Measurements from ENCODE around the gene MDH2.
A peak's percentile ranks its signal among the peaks of the same experiment; 100 is the strongest.

The MDH2 gene

DNA sequence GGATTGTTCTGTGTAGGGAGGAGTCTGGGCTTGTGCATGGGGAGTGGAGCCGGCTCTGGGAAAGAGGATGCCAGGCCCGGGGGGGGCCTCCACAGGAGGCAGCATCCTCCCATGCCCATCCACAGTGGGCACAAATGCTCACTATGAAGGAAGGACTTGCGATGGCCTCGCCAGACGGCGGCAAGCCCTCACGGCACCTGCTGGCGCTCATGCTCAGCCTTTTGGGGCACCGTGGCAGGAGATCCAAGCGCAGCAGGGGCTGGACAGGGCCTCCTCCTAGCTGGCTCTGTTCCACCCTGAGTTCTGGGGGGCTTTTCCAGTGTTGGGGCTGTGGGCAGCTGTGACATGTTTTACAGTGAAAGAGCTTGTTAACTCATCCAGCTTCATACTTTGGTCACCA, 15.2 kb downstream of the MDH2 start:
- TF ChIP-seq ZBTB7A (IDR thresholded peaks at IDR 0.05; ENCODE audit: low read depth) (no peak), YY1 (IDR thresholded peaks at IDR 0.05; ENCODE audit: low read depth) (no peak), CREB1 (IDR thresholded peaks at IDR 0.05; ENCODE audit: low read depth) (no peak), NFIC (IDR thresholded peaks at IDR 0.05) (no peak), EGR1 (IDR thresholded peaks at IDR 0.05) (no peak), TAF1 (IDR thresholded peaks at IDR 0.05; ENCODE audit: low read depth) (no peak)
- TF ChIP-seq, protein P1, sequence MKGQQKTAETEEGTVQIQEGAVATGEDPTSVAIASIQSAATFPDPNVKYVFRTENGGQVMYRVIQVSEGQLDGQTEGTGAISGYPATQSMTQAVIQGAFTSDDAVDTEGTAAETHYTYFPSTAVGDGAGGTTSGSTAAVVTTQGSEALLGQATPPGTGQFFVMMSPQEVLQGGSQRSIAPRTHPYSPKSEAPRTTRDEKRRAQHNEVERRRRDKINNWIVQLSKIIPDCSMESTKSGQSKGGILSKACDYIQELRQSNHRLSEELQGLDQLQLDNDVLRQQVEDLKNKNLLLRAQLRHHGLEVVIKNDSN (IDR thresholded peaks at IDR 0.05) = no peak

DNA sequence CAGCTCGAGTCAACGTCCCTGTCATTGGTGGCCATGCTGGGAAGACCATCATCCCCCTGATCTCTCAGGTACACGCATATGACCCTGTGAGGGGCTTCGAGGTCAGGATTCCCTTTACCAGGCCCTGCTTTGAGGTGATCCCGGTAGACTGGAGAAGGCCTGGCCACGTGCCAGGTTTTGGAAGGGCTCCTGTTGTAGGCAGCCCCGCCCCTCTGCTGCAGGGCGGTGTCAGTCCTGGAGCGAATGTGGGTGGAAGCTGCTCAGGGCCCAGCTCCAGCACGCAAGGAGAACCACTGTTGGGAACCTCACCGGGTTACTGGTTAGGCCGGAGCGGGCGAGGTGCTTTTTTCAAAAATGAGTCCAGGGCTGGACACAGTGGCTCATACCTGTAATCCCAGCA, 15.6 kb downstream of the MDH2 start:
- TF ChIP-seq, protein P2, sequence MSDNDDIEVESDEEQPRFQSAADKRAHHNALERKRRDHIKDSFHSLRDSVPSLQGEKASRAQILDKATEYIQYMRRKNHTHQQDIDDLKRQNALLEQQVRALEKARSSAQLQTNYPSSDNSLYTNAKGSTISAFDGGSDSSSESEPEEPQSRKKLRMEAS (IDR thresholded peaks at IDR 0.05) = no peak
- TF ChIP-seq NFIC (IDR thresholded peaks at IDR 0.05) = peak; percentile 80
- TF ChIP-seq, protein P3, sequence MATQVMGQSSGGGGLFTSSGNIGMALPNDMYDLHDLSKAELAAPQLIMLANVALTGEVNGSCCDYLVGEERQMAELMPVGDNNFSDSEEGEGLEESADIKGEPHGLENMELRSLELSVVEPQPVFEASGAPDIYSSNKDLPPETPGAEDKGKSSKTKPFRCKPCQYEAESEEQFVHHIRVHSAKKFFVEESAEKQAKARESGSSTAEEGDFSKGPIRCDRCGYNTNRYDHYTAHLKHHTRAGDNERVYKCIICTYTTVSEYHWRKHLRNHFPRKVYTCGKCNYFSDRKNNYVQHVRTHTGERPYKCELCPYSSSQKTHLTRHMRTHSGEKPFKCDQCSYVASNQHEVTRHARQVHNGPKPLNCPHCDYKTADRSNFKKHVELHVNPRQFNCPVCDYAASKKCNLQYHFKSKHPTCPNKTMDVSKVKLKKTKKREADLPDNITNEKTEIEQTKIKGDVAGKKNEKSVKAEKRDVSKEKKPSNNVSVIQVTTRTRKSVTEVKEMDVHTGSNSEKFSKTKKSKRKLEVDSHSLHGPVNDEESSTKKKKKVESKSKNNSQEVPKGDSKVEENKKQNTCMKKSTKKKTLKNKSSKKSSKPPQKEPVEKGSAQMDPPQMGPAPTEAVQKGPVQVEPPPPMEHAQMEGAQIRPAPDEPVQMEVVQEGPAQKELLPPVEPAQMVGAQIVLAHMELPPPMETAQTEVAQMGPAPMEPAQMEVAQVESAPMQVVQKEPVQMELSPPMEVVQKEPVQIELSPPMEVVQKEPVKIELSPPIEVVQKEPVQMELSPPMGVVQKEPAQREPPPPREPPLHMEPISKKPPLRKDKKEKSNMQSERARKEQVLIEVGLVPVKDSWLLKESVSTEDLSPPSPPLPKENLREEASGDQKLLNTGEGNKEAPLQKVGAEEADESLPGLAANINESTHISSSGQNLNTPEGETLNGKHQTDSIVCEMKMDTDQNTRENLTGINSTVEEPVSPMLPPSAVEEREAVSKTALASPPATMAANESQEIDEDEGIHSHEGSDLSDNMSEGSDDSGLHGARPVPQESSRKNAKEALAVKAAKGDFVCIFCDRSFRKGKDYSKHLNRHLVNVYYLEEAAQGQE (IDR thresholded peaks at IDR 0.05; ENCODE audit: low read depth) = no peak
- no peak for TF ChIP-seq YY1 (IDR thresholded peaks at IDR 0.05; ENCODE audit: low read depth)
- no peak for TF ChIP-seq FOXM1 (IDR thresholded peaks at IDR 0.05; ENCODE audit: borderline replicate concordance, low read depth)
- no peak for TF ChIP-seq RAD21 (IDR thresholded peaks at IDR 0.05; ENCODE audit: low read depth)

DNA sequence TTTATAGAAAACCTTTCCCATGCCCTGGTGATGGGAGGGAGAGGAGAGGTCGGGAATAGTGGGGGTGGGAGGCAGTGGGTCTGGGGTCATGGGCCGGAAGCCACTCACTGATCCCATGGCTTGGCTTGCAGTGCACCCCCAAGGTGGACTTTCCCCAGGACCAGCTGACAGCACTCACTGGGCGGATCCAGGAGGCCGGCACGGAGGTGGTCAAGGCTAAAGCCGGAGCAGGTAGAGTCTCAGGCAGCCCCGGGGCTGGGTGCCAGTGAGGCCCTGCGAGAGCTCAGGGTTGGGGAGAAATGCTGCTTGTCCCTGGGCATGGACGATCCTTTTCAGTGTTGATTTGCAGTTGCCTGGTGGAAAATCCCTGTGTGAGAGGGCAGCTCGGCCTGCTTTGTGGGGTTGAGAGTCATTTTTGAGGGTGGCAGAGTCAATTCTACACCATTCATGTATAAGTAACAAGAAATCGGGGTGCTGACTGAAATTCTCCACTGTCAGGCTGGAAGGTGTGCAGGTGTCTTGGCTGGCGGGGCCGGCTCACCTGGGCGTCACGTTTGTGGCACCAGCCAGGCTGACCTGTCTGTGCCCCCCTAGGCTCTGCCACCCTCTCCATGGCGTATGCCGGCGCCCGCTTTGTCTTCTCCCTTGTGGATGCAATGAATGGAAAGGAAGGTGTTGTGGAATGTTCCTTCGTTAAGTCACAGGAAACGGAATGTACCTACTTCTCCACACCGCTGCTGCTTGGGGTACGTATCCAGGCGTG, 16.5 kb downstream of the MDH2 start:
- TF ChIP-seq NFIC (IDR thresholded peaks at IDR 0.05) (no peak), CEBPB (IDR thresholded peaks at IDR 0.05) (no peak), CREB1 (IDR thresholded peaks at IDR 0.05; ENCODE audit: low read depth) (no peak), EP300 (IDR thresholded peaks at IDR 0.05; ENCODE audit: borderline replicate concordance) (no peak), TAF1 (IDR thresholded peaks at IDR 0.05; ENCODE audit: low read depth) (no peak), ZBTB7A (IDR thresholded peaks at IDR 0.05; ENCODE audit: low read depth) (no peak), YY1 (IDR thresholded peaks at IDR 0.05; ENCODE audit: low read depth) (no peak), EGR1 (IDR thresholded peaks at IDR 0.05) (no peak), RAD21 (IDR thresholded peaks at IDR 0.05; ENCODE audit: low read depth) (no peak), FOXM1 (IDR thresholded peaks at IDR 0.05; ENCODE audit: borderline replicate concordance, low read depth) (no peak)
- TF ChIP-seq, protein P1 (IDR thresholded peaks at IDR 0.05) = no peak
- TF ChIP-seq, protein P3 (IDR thresholded peaks at IDR 0.05; ENCODE audit: low read depth) = no peak

DNA sequence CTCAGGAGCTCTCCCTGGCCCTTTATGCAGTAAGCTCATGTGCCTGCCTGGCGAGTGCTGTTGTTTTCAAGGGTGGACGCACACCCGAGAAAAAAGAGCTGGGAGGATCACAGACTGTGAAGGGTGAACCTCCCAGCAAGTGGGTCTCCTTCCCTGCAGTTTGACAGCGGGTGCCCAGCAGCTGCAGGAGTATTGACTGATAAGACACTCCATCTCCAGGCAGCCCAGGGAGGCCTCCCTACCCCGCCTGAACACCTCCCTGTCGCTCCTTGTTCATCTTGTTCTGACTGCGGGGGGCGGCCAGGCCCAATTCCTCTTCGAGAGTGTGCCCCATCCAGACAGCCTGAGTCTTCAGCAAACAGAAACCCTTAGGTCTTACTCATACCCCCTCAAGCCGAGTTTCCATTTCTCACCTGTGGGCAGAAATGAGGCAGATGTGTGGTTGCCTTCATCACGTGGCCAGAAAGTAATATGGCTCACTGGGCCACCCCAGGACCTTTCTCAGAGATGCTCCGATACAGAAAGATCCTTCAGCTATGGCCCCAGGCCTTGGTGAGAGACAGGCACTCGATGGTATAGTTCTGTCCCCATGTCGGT, 17.2 kb downstream of the MDH2 start:
- TF ChIP-seq EGR1 (IDR thresholded peaks at IDR 0.05) (no peak), EP300 (IDR thresholded peaks at IDR 0.05; ENCODE audit: borderline replicate concordance) (no peak), ZBTB7A (IDR thresholded peaks at IDR 0.05; ENCODE audit: low read depth) (no peak), TCF12 (IDR thresholded peaks at IDR 0.05; ENCODE audit: low read depth) (no peak)

DNA sequence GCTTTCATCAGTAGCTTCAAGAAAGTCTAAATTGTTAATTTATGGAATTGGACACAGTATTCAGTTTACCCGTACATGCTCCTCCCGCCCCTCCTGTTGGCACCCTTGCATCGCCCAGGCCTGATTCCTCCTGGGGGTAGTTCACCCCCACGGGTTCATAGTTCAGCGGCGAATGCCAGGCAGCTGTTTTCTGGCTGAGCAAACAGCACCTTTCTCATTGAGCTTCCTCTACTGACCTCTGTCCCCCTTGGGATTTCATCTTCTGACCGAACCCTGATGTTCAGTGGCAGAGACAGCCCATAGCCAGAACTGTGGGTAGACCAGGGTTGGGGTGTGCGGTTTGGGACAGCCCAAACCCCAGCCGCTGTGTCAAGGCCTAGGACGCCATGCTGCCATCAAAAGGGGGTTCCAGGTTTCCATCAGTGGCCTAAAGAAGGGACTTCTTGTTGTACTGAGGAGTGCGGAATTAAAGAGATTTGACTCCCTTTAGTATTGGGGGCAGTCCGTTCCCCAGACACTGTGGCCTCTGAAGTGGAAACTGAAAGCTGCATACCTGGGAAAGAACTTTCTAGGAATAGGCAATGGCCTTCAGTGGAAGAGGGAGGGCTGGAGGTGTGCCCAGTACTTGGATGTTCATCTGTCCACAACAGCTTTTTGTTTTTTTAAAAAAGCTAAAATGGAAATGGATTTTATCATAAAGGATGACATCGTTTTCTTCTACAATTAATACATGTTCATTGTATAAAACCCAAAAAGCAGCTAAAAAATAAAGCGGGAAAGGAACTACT, 19.0 kb downstream of the MDH2 start:
- TF ChIP-seq CEBPB (IDR thresholded peaks at IDR 0.05) (no peak), FOXM1 (IDR thresholded peaks at IDR 0.05; ENCODE audit: borderline replicate concordance, low read depth) (no peak), ZBTB7A (IDR thresholded peaks at IDR 0.05; ENCODE audit: low read depth) (no peak), RAD21 (IDR thresholded peaks at IDR 0.05; ENCODE audit: low read depth) (no peak)
- TF ChIP-seq, protein P3 (IDR thresholded peaks at IDR 0.05; ENCODE audit: low read depth) = no peak
- TF ChIP-seq, protein P1 (IDR thresholded peaks at IDR 0.05) = no peak
